ENCODE measurements around the gene ICAM4.

Gene ICAM4

DNA sequence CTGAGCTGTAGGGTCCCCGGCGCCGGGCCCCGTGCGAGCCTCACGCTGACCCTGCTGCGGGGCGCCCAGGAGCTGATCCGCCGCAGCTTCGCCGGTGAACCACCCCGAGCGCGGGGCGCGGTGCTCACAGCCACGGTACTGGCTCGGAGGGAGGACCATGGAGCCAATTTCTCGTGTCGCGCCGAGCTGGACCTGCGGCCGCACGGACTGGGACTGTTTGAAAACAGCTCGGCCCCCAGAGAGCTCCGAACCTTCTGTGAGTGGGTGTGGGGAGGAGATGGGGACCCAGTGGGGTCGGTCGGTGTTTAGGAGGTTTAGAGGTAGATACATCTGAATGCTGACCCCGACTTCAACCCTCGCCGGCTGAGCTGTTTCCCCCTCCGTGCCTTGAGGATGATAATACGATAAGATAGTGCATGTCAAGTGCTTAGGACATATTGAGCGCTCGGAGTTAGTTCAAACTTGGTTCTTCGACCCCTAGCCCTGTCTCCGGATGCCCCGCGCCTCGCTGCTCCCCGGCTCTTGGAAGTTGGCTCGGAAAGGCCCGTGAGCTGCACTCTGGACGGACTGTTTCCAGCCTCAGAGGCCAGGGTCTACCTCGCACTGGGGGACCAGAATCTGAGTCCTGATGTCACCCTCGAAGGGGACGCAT is 4.9 kb downstream of the ICAM4 start:
- no peak for DNase-seq (ENCODE audit: low read depth)

DNA sequence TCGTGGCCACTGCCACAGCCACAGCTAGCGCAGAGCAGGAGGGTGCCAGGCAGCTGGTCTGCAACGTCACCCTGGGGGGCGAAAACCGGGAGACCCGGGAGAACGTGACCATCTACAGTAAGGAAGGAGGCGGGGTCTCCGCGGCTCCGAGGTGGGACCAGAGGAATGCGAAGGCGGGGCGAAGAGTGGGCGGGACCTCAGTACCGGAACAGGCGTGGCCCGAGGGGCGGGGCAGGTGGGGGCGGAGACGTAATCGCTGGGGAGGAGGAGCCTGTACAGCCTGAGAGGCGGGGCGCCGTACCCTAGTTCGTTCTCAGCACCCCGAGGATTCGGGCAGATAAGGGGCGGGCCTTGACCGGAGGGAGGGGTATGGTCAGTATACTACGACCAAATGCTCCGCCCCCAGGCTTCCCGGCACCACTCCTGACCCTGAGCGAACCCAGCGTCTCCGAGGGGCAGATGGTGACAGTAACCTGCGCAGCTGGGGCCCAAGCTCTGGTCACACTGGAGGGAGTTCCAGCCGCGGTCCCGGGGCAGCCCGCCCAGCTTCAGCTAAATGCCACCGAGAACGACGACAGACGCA is 5.5 kb downstream of the ICAM4 start:
- DNase-seq (ENCODE audit: low read depth) = peak; percentile 57

DNA sequence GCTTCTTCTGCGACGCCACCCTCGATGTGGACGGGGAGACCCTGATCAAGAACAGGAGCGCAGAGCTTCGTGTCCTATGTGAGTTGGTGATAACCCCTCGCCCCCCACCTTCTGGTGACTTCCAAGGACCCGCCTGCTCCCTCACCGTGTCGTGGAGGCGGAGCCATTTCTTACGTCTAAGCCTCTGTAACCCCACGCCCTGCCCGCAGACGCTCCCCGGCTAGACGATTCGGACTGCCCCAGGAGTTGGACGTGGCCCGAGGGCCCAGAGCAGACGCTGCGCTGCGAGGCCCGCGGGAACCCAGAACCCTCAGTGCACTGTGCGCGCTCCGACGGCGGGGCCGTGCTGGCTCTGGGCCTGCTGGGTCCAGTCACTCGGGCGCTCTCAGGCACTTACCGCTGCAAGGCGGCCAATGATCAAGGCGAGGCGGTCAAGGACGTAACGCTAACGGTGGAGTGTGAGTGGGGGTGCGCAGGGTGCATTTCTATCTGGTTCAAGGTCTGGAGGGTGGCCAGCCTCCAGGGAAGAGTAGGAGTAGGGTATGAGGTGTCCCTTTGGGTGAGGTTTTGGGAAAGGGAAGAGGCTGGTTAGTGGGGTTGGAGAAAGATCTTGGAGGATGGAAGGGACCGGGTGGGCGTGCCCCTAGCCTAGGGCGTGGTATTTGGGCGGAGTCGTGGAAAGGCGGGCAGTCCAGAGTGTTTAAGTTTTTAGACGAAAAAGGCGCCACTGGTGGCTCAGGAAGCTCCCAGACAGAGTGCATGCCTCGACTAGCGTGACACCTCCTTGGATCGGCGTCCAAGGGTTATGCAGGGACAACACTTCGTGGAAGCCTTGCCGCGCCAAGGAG is 6.3 kb downstream of the ICAM4 start:
- DNase-seq (ENCODE audit: low read depth) = no peak

DNA sequence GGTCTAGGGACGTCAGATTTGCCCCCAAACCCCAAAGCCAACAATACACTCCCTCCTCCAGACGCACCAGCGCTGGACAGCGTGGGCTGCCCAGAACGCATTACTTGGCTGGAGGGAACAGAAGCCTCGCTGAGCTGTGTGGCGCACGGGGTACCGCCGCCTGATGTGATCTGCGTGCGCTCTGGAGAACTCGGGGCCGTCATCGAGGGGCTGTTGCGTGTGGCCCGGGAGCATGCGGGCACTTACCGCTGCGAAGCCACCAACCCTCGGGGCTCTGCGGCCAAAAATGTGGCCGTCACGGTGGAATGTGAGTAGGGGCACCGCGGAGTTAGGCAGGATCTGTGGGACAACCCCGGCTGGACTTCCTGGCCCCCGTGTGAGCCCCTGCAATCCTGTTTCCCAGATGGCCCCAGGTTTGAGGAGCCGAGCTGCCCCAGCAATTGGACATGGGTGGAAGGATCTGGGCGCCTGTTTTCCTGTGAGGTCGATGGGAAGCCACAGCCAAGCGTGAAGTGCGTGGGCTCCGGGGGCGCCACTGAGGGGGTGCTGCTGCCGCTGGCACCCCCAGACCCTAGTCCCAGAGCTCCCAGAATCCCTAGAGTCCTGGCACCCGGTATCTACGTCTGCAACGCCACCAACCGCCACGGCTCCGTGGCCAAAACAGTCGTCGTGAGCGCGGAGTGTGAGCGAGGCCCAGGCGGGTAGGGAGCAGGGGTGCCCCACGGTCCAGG is 7.0 kb downstream of the ICAM4 start:
- no peak for DNase-seq (ENCODE audit: low read depth)

DNA sequence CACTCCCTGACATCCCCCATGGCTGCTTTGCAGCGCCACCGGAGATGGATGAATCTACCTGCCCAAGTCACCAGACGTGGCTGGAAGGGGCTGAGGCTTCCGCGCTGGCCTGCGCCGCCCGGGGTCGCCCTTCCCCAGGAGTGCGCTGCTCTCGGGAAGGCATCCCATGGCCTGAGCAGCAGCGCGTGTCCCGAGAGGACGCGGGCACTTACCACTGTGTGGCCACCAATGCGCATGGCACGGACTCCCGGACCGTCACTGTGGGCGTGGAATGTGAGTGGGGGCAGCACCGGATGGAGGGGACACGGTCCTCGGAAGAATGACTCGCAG is 7.6 kb downstream of the ICAM4 start:
- DNase-seq (ENCODE audit: low read depth) = no peak

DNA sequence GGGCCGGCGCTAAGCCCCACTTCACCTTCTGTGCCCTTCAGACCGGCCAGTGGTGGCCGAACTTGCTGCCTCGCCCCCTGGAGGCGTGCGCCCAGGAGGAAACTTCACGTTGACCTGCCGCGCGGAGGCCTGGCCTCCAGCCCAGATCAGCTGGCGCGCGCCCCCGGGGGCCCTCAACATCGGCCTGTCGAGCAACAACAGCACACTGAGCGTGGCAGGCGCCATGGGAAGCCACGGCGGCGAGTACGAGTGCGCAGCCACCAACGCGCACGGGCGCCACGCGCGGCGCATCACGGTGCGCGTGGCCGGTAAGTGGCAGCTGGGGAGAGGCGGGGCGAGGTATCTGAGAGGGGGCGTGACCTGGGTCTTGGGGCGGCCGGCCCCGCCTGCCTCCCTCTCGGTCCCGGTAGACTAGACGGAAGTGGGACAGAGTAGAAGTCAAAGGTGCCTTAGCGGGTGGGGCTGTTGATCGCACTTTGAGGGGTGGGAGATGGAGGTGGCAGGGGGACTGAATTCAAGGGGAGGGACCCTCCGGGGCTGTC is 8.6 kb downstream of the ICAM4 start:
- DNase-seq (ENCODE audit: low read depth) = no peak

DNA sequence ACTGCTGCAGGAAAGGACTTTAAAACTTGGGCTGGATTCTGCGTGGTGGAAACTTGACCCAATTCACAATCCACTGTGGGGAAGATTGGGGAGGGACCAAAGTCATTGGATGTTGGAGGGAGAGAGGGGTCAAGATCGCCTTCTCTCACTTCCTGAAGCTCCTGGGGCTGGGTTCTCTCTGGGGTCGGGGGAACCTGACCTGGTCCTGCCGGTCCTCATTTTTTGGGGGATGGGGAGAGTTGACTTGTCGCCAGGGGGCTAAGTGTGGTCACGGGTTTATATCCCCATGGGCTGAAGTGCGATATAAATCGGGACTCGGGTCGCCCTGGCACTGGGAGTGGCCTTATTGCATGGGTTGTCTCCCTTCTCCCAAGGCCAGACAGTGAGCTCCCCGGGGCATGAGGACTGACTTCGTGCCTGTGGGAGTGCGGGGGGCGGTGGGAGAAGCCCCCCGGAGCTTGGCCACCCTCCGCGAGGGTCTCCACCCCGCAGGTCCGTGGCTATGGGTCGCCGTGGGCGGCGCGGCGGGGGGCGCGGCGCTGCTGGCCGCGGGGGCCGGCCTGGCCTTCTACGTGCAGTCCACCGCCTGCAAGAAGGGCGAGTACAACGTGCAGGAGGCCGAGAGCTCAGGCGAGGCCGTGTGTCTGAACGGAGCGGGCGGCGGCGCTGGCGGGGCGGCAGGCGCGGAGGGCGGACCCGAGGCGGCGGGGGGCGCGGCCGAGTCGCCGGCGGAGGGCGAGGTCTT is 9.3 kb downstream of the ICAM4 start:
- DNase-seq (ENCODE audit: low read depth) = no peak

DNA sequence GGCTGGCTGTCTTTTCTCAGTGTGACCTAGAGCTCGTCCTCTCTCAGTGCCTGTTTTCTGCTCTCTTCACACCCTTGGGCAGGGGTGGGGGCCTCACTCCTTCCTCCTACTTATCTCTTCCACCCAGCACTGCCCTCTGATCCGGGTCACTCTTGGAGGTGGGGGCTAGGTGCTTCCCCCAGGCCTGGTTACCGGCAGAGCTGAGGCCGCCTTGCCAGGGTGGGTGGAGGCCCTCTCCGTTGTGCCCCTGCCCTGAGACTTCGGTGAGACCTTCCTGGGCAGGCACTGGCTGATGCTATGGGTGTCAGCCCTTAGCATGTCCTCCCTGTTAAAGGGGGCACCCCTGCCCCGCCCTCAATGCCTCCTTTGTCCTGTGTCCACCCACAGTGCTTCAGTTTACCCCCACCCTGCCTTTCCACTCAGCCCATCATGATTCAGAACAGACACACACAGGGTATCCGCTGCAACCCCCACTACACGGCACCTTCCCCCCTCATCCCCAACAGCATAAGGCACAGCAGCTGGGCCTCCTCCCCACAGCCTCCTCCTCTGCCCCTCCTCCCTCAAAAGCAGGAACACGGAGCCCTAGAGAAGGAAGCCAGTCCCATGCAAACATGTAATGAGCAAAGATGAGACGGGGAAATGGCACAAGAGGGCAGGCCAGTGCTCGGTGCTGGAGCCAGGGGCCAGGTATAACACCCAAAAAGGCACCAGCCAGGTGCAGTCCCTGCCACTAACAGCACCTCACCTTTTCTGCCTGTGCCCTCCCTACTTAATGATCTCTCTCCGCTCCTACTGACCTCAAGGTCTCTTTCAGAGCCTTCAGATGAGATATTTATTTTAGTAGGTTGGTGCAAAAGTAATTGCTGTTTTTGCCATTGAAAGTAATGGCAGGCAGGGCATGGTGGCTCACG is 13.0 kb downstream of the ICAM4 start:
- no peak for DNase-seq (ENCODE audit: low read depth)

DNA sequence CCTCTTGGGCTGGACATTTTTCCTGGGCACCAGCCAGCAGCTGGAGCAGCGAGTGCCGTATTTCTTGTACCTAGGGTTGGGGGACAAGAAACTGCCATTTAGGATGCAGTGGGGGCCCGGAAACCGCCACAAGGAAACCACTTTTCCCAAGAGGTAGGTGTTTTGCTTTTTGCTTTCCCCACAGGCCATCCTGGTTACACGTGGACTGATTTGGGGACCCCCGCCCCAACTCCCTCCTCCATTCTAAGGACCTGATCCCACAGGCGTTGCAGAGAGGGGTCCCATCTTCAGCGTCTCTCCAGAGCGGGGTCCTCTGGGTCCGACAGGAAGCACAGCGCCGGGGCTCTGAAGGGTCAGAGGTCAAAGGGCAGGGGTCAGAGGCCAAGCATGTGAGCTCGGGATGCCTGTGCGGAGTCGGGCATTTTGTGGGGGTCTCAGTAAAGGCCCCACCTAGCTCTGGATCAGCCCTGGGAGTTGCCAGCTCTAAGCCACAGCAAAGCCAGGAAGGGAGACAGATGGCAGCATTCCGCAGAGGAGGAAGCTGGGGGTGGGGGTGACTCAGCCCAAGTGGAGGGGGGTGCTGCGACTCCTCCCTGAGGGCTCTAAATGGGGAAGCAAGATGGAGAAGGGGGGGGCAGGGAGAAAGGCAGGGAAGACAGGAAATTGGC is 18.5 kb downstream of the ICAM4 start:
- no peak for DNase-seq (ENCODE audit: low read depth)

DNA sequence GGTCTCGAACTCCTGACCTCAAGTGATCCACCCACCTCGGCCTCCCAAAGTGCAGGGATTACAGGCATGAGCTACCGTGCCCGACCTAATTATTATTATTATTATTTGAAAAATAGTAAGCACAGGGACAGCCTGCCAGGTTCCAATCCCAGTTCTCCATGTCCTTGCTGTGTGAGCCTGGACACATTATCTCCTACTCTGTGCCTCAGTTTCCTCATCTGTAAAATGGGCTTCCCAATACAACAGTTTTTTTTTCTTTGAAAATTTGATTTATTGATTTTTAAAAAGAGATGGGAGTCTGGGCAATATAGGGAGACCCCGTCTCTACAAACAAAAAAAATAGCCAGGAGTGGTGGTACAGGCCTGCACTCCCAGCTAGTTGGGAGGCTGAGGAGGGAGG is 19.6 kb downstream of the ICAM4 start:
- no peak for DNase-seq (ENCODE audit: low read depth)

DNA sequence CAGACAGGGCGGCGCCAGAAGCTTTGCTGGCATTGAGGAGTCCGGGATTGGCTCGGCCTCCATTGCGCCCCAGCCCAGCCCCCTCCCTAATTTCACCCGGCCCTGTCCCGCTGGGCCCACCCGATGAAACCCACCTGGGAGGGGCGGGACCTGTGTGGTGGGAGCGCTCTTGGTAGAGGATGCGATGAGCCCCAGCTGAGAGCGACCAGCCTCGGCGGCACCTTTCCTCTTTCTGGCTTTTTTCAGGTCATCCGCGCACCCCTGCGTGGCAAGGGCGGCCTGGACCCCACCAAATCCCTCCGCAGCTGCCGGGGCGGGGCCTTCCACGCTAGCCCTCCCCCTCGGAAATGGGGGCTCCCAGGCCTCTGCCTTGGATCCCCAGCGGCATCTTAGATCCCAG is 22.7 kb downstream of the ICAM4 start, which contains the start of gene ZGLP1:
TSS of gene ZGLP1 (minus strand) at position 393 of the 400 bp plus-strand sequence.
- no peak for DNase-seq (ENCODE audit: low read depth)

DNA sequence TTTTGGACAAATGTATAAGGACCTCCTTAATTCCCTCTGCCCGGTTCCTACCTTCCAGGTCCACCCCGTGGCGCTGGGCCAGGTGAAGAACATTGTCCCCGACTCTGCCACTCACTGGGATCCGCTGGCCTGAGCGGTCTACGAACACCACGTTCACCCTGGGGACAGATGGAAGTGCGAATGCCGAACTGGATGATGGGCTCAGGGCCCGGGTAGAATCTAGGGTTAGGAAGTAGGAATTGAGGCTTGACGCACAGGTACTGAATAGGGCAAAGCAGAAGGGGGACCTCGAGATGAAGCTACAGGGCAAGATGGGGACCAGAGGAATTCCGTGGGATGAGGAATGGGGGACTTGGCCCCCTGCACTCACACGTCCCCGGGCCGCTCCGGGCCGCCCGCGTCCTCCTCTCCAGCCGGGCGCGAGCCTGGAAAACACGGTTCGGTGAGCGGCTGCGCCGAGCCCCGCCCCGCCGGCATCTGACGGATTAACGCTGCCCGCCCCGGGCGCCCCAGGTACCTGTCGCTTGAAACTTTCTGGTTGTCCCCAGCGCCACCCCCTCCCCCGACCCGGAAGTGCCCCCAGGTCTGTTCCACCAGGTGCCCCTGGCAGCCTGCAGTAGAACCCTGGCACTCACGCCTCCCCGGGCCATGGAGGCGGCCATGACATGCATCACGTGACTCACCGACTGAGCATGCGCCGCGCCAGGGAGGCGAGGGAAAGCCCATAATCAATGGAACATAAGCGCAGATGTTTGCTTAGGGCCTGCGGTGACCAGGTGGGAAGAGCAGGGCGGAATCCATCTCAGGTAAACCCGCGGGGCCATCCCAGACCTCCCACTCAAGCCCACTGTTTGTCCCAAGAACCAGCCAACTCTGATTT is 28.8 kb downstream of the ICAM4 start, which contains the start of gene FDX2:
TSS of gene FDX2 (minus strand) at position 681 of the 880 bp plus-strand sequence. CDS start at position 662, 19 bp downstream.
- peak; percentile 90 for DNase-seq (ENCODE audit: low read depth)

DNA sequence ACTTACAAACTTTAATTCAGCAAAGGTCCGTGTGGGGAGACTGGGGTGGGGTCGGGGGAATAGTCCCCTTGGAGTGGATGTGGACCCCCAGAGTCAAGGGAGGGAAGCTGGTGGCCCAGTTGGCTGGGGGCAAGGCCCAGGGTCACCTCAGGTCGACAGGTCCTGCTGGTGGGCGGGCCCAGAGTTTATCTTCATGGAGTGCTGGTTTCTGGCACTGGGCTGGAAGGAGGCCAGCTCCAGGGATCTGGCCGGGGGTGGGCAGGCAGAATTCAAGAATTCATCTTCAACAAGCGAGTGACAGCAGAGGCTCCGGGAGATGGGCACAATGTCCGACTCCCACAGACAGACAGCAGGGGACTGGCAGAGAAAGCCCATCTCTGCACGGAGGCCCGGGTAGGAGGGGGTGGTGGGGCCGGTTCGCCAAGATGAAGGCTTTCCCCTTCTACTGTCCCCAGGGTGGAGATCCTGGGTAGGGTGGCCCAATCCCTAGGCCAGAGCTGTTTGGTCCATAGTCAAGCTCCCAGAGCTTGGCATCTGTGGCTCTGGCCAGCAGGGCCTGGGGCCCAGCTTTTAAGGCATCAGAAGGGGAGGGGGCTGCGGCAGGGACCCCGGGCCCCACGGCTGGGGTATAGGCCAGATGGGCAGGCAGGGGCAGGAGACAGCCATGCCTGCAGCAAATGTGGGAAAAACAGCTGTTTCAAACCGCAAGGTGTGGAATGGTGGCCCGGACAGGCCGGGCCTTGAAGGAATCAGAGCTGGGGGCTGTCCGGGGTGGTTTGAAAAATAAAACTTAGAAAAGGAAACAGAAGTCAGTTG is 29.7 kb downstream of the ICAM4 start:
- no peak for DNase-seq (ENCODE audit: low read depth)

DNA sequence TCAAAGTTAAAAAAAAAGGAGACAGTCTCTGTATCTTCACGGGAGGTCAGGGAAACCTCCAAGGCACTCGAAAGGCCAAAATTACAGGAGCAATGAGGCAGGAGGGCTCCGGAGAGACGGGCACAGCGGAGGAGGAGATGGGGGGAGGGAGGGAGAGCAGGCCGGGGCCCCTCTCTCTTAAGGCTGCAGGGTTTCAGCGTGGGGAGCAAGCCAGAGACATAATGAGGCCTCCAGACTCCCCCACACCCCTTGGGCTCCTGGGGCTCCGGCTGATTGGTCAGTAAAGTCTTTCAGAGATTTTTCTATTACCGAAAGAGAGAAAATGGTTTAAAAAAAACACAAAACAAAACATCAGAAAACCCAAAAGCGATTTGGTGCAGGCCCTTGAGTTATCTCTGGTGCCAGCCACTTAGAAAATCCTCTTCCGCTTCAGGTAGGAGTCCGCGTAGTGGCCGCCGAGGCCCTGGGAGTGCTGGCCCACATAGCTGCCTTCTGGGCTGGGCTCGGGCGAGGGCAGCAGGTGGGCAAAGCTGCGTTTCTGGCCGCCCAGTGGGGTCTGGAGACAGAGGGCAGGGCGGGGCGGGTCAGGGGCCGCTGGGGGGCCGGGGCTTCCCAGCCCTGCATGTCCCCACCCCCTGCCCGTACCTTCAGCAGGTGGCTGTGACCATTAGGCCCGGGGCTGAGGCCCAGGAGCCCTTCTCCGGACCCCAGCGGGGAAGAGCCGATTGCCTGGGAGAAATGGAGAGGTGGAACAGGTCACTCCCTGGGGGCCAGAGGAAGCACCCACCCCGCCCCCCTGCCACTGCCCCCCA is 30.5 kb downstream of the ICAM4 start:
- no peak for DNase-seq (ENCODE audit: low read depth)

DNA sequence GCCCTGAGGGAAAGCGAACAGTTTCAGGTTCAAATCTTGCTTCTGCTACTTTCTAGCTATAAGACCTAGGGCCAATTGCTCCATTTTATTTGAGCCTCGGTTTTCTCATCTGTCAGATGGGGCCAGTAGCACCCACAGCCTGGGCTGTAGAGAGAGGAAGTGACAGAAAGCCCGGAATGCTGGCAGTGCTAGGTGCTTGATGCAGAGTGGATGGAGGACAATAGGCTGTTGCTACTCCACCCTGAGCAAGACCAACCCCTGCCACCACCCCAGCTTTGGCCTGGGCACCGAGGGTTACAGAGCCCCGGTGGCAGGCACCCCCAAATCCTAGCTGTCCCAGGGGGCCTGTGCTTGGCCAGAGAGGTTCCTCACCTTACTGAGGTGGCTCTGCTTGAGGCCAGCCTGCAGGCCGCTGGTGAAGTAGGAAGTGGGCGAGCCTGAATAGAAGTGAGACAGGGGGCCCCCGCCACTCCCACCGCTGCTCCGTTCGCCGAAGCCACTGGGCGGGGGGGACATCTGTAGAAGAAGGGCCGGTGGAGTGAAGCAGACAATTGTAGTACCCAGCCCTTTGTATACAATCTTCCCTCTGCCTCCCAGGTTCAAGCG is 31.2 kb downstream of the ICAM4 start:
- DNase-seq (ENCODE audit: low read depth) = no peak

DNA sequence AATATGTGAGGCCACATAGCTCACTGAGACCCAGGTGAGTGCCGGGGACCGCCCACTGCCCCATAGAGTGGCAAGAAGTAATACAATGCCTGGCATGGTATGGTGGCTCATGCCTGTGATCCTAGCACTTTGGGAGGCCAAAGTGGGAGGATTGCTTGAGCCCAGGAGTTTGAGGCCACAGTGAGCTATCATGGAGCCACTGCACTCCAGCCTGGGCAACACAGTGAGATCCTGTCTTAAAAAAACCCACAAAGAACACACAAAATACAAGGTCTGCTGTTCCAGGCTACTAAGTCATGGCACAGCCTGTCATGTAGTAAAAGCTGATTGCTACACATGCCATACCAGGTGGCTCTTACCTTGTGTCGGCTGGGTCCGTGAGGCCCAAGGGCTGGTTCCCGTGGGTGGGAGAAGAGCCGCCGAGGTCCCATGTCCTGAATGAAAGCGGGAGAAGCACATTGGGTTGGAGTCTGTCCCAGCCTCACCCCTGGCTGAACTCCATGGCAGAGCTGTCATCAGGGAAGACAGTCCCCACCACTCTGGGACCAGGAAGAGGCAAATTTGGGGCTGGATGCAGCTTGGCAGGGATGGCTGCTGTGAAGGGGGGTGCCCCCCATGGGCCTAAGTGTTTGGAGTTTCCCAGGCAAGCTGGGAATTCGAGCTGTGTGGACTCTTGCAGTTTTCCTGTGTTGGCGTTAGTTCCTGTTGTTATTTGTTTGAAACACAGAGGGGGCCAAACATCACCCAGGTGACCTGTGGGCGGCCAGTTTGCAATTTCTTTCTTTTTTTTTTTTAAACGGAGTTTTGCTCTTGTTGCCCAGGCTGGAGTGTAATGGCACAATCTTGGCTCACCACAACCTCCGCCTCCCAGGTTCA is 32.3 kb downstream of the ICAM4 start:
- DNase-seq (ENCODE audit: low read depth) = no peak

Data from stimulated activated CD8-positive, alpha-beta memory T cell treated with anti-CD3 and anti-CD28 coated beads, Interleukin-4, amount 100 ng/mL, for 24 hours (primary cell).